Fibroblast of skin of right quadriceps (primary cell): ENCODE data around the gene TRIM27.
A peak's percentile ranks its signal among the peaks of the same experiment; 100 is the strongest.
"Not testable (repeated sequence)": the region's sequence is repeated elsewhere in the genome, so short reads cannot be mapped to it uniquely, and the experiment has no call there.

Experiments used
- DNase-seq: peaks from one replicate; pipeline ENCODE4 v3.0.0-alpha.2; 2013

TRIM27 gene

DNA sequence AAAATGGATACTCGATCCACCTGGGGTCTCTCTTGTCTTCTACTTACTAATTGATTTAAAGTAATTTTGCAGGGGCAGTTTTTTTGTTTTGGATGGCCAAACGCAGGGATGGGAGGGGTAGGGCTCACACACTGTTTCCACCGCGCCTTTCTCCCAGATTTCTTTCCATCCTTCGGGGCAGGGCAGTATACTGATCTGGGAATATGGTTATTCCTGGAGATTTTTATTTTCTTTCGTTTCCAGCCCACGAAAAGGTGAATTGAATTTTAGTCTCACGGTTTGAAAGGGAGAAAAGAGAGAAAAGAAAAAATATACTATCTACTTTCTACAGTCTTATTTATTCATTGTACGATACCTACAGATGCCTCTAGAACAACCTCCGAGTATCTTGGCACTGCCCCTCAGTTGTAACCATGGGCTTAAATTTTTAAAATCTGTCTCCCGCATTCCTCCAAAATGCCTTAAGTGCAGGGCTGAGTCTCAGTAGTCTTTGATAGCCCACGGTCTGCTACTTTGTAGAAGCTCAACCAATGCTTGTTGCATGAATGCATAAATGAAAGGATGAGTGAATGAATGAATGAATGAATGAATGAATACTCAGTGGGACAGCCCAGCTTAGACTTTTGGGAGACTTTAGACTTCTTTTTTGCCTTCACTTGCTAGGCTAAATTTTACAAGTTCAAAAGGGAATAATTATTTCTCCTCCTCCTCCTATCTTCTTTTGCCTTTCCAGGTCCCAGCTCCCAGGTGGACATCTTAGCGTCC, 18.1 kb upstream of the TRIM27 start:
- no peak for DNase-seq

- DNase-seq: peak; percentile 88
Measured at GRCh38 chr6:28940858-28941683, 17.3 kb upstream of the TRIM27 start.

GRCh38 chr6:28940294-28940857, 16.6 kb upstream of the TRIM27 start:
- no peak for DNase-seq

DNA sequence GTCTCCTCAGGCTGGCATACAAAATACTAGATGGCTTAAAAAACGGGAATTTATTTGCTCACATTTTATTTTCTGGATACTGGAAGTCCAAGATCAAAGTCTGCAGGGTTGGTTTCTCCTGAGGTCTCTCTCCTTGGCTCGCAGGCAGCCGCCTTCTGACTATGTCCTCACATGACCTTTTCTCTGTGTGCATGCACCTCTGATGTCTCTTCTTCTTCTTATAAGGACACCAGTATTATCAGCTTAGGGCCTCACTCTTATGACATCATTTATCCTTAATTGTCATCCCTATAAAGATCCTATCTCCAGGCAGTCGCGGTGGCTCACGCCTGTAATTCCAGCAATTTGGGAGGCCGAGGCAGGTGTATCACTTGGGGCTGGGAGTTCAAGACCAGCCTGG, 9.3 kb upstream of the TRIM27 start:
- DNase-seq: no peak

GRCh38 chr6:28929887-28930620, 6.3 kb upstream of the TRIM27 start:
- DNase-seq: peak; percentile 7

- not testable (repeated sequence) for DNase-seq
Measured at GRCh38 chr6:28929339-28929738, 5.6 kb upstream of the TRIM27 start.

- no peak for DNase-seq
Measured at GRCh38 chr6:28927846-28928245, 4.1 kb upstream of the TRIM27 start.

- no peak for DNase-seq
Measured at GRCh38 chr6:28922821-28923317, 916 bp downstream of the TRIM27 start.

DNA sequence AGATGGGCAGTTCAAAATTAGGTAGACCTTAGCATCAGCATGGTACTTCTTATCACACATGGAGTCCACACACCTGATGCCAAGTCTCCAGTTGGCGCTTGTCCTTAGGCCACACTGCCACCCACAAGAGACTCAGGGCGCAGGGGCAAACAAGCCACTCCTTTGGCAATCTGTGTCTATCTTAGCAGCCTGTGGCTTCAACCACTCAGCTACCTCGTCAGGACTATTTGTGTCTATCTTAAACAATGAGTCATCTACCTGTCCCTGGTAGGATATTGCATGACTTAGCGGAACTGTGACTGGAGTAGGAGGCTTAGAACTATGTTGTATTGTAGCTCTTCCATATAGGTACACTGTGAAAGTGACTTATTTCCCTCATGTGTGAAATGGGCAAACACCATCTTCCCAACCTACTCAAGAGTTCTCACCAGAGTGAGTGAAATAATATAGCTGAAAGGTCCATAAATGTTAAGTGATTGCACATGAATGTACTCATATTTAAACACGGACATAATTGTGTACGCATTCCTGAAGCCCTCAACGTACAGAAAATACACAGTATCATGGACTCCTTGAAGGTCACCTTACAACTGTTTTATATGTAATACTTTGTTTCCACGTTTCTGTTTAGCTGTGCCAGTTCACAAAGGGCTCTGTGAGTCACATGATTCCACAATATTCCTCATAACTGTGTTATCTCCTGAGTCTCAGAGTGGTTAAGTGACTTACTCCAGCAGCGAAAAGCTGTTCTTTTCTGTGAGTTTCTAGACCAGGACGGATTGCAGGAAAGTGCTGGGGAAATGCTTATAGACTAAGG, 1.6 kb downstream of the TRIM27 start:
- no peak for DNase-seq

GRCh38 chr6:28920281-28920680, 3.5 kb downstream of the TRIM27 start:
- DNase-seq: no peak

DNA sequence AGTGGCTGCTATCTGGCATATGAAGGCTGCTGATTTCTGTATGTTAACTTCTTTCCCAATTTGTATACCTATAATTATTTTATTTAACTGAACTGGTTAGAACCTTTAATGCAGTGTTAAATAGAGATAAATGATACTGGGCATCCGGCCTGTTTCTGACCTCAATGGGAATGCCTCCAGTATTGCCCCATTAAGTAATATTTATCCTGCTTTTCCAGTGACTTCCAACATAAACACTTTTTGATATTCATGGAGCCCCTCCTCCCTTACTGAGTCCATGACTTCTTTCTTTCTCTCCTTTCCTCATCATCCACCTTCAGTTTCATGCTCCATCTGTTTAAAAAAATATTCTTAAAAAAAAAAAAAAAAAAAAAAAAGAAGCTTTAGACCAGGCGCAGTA, 8.8 kb downstream of the TRIM27 start:
- DNase-seq: no peak

DNA sequence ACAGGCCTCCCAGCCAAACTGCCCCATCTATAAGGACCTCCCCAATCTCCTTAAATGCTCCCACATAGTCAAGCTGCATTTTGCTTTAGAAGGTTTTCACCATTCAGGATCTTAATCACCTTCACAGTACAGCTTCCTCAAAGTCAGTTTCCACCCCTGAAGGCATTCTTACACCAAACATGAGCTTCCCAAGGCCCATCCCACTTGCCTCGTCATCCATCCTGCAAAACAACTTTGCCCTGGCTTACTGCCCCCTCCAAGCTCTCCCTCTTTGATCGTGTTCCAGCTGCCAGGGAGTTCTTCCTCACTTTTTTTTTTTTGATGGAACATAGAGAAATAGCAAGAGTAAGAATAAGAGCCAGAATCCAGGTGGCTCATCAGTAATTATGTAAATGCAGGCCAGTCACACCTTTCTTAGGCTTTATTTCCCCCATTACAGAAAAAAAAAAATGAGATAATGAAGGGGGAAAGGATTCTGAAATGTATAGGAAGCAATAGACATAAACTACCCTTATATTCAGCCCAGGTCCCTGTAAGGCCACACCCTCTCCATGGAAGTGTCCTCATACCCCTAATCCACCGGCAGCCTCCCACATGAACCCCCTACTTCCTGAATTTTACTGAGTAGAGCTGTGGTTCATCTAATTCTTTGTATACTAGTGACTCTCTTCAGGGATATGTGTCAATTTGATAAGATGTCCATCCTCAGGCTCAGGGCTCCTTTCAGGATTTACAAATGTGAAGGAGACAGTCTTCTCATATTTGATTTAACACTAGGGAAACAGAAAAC, 12.7 kb downstream of the TRIM27 start:
- no peak for DNase-seq

DNA sequence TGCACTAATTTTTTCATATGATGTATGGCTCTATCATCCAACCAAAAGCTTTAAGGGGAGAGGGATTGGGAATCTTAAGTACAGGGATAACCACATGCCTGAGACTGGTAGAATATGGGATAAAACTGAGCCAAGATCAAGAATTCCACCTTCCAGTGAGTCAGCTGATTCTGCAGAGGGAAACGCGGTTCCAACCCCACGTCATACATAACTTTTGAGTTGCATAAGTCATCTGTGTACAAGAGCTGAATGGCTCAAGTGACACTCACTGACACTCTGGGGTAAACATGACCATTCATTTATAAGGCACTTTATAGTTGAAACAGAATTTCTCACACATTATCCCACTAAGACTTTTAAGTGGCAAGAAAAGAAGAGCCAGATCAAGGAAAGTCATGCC, 16.4 kb downstream of the TRIM27 start:
- peak; percentile 78 for DNase-seq

GRCh38 chr6:28906669-28907068, 17.1 kb downstream of the TRIM27 start:
- no peak for DNase-seq

DNA sequence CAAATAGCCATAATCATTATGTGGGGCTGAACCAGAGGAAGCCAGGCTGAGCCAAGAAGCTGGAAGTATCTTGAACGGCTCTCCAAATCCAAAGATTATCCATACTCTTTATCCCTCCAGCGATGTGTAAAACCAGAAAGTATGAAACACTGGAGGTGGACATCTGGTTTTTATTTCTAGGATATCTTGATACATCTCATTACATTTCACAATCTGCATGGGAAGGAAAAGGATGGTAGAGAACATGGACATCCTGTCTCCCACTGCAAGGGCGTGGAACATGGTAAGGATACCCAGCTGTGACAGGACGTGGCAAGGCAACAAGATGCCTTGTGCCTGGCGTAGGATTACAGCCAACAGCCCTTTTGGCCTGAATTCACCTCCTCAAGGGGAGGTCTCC, 20.1 kb downstream of the TRIM27 start:
- DNase-seq: no peak

DNA sequence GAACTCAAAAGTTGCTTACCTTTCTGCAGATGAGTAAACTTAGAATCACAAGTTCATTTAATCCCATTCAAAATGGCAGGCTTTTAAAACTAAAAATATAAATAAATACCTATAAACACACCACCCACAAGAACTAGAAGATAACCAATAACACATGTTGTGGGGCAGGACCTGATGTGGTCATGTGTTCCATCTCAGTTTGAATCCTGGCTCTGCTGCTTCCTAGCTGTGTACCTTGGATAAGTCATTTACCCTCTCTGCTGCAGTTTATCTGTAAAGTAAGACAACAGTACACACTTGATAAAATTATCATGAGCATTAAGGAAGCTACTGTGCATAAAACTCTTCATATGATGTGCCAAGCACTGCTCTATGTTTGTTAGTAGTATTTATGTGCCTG, 22.0 kb downstream of the TRIM27 start:
- no peak for DNase-seq

DNA sequence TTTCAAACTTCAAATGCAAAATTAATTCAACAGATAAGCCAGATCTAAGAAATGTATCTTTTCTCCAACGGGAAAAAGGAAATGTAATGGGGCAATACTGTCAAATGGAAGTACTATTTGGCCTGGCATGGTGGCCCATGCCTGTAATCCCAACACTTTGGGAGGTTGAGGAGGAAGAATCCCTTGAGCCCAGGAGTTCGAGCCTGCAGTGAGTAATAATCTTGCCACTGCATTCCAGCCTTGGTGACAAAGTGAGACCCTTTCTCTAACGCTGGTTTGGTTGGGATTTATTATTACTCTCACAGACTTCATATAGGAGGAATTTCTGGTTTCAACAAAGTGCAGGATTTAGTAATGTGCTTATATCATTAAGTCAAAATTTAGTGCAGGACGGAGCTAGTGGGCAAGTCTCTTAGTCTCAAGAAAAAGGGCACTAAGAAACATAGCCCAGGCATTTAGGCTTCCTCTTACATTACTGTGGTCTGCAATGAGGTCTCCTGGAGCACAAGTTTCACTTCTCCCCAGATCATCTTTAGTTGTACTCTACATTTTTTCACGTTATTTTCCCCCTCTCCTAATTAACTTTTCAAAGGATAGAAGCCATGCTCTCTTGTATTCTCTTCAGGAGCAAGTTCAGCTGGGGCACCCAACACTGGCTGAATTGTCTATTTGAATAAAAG, 23.1 kb downstream of the TRIM27 start:
- no peak for DNase-seq

- DNase-seq: no peak
Measured at GRCh38 chr6:28898710-28898965, 25.1 kb downstream of the TRIM27 start.

DNA sequence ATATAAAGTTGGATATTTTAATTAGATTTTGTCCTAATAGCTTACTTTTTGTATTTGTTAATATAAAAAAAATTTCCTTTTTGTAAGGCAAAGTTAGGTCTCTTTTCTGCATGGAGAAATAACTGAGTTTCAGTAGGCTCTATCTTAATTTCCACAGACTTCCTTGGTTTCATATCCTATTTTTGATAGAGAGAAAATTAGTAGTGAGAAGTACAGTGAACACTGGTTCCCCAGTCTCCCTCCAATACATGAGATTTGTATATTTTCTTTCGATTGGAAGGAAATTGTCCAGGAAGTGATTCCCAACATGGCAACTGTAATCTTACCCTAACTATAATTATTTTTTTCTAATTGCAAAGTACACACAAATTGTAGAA, 26.4 kb downstream of the TRIM27 start:
- DNase-seq: no peak

GRCh38 chr6:28896505-28897368, 27.0 kb downstream of the TRIM27 start:
- DNase-seq: peak; percentile 54
